Measurements from ENCODE around the gene COG5. TPM values are rescaled to one million over a fixed set of nuclear protein-coding genes. Genes with fewer than 3 reads are reported as not detected.

Gene COG5
- total RNA-seq, 1 donor from 2014 or later: 26.8 TPM

DNA sequence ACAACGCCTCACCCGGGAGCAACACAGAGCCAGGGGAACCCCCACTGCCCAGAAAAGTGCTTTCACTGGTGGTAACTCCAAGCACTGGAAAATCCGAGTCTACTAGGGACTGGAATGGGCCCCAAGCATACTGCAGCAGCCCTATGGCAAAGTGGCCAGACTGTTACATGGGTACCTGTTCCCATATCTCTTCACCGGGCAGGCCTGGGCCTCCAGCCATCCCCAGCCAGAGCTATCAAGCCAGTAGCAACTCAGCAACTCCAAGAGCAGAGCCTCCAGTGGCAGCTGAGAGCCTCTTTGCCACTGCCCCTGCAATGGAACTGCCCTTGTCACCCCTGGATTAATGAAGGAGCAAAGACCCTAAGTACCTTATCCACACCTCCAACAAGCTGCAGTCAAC is 321.5 kb downstream of the COG5 start:
- DNase-seq (ENCODE audit: low read depth, low spot score): no peak
- Mint-ChIP-seq H3K4me1 (no peaks in the 10 kb centered on the region), H3K4me3 (no peak overlapping the region), H3K27ac (ENCODE audit: unreplicated experiment) (peak overlapping the region; percentile 50), H3K36me3 (ENCODE audit: low read depth) (peaks cover 46% of the 10 kb centered on the region), H3K27me3 (ENCODE audit: low read depth) (no peaks in the 10 kb centered on the region), H3K9me3 (peaks cover 19% of the 10 kb centered on the region)
- TF ChIP-seq, protein P1, sequence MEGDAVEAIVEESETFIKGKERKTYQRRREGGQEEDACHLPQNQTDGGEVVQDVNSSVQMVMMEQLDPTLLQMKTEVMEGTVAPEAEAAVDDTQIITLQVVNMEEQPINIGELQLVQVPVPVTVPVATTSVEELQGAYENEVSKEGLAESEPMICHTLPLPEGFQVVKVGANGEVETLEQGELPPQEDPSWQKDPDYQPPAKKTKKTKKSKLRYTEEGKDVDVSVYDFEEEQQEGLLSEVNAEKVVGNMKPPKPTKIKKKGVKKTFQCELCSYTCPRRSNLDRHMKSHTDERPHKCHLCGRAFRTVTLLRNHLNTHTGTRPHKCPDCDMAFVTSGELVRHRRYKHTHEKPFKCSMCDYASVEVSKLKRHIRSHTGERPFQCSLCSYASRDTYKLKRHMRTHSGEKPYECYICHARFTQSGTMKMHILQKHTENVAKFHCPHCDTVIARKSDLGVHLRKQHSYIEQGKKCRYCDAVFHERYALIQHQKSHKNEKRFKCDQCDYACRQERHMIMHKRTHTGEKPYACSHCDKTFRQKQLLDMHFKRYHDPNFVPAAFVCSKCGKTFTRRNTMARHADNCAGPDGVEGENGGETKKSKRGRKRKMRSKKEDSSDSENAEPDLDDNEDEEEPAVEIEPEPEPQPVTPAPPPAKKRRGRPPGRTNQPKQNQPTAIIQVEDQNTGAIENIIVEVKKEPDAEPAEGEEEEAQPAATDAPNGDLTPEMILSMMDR (conservative IDR thresholded peaks at IDR 0.05): no peak

- DNase-seq (ENCODE audit: low read depth, low spot score): no peak
- Mint-ChIP-seq H3K36me3 (ENCODE audit: low read depth) (peaks cover 6% of the 10 kb centered on the region), H3K4me3 (no peak overlapping the region), H3K4me1 (no peaks in the 10 kb centered on the region), H3K27me3 (ENCODE audit: low read depth) (no peaks in the 10 kb centered on the region), H3K27ac (ENCODE audit: unreplicated experiment) (no peak overlapping the region), H3K9me3 (no peaks in the 10 kb centered on the region)
- TF ChIP-seq, protein P1 (conservative IDR thresholded peaks at IDR 0.05): no peak
These were observed 326.3 kb downstream of the COG5 start for GRCh38 chr7:107237451-107237850.

DNA sequence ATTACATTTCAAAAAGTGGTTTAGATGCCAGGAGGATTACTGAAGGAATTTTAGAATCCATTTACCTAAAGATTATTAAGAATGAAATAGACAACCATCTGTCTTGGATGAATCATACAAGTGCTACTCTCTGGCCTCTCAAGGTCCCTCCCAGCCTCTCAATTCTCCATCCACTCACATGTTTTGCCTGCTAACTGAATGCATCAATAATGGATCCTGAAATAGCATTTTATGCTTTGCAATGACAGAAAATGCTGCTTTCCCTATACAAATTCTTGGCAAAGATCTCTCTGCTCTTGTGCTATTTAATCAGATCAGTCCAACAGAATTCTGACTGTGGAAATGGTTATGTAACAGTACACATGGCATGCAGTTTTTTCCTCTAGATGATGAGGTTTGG is 326.9 kb downstream of the COG5 start:
- H3K9me3 Mint-ChIP-seq: no peaks in the 10 kb centered on the region
- H3K4me1 Mint-ChIP-seq: no peaks in the 10 kb centered on the region
- no peak overlapping the region for H3K4me3 Mint-ChIP-seq
- no peaks in the 10 kb centered on the region for H3K27me3 Mint-ChIP-seq (ENCODE audit: low read depth)
- no peak overlapping the region for H3K27ac Mint-ChIP-seq (ENCODE audit: unreplicated experiment)
- no peak for DNase-seq (ENCODE audit: low read depth, low spot score)
- H3K36me3 Mint-ChIP-seq (ENCODE audit: low read depth): peaks cover 4% of the 10 kb centered on the region
- TF ChIP-seq, protein P1 (conservative IDR thresholded peaks at IDR 0.05): no peak

DNA sequence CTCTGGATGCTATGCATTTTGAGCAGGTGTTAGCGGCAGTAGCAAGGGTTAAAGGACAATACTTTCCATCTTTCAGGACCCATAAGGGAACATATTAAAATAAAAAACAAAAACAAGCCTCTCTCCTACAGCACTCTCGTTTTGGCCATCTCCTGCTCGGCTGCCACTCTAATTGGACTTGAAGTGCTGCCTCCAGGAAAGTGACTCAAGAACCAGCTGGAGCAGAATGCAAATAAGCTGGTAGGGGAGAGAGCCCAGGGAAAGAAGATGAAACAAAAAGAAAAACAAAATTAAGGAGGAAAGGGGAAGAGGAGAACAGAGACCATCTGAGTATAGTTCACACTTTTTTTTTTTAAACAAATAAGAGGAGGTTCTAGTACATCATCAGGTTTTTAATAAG is 329.3 kb downstream of the COG5 start:
- Mint-ChIP-seq H3K27me3 (ENCODE audit: low read depth) (no peaks in the 10 kb centered on the region), H3K36me3 (ENCODE audit: low read depth) (peaks cover 4% of the 10 kb centered on the region), H3K9me3 (no peaks in the 10 kb centered on the region), H3K4me3 (no peak overlapping the region), H3K4me1 (no peaks in the 10 kb centered on the region), H3K27ac (ENCODE audit: unreplicated experiment) (no peak overlapping the region)
- TF ChIP-seq, protein P1 (conservative IDR thresholded peaks at IDR 0.05): no peak
- no peak for DNase-seq (ENCODE audit: low read depth, low spot score)

DNA sequence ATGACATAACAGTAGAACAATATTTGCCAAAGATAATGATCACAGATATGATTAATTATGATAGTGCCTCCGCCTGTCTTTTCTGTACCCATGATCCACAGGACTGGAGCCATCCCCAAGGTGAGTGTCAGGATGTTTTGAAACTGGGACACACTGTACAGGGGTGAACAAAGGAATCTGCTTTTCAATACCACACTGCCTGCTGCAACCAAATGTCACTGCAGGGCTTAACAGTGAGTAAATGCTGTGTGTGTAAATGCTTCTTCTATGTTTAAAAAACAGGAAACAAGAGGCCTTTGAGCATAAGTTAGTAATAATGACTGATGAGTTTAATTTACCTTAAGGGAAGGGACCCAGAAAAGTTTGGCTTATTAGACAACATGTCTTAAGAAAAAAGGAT is 329.7 kb downstream of the COG5 start:
- H3K4me1 Mint-ChIP-seq: no peaks in the 10 kb centered on the region
- DNase-seq (ENCODE audit: low read depth, low spot score): no peak
- peak overlapping the region; percentile 43 for H3K27ac Mint-ChIP-seq (ENCODE audit: unreplicated experiment)
- no peaks in the 10 kb centered on the region for H3K27me3 Mint-ChIP-seq (ENCODE audit: low read depth)
- H3K36me3 Mint-ChIP-seq (ENCODE audit: low read depth): peaks cover 5% of the 10 kb centered on the region
- no peaks in the 10 kb centered on the region for H3K9me3 Mint-ChIP-seq
- TF ChIP-seq, protein P1 (conservative IDR thresholded peaks at IDR 0.05): no peak
- H3K4me3 Mint-ChIP-seq: no peak overlapping the region

- Mint-ChIP-seq H3K27ac (ENCODE audit: unreplicated experiment) (no peak overlapping the region), H3K36me3 (ENCODE audit: low read depth) (peaks cover 5% of the 10 kb centered on the region), H3K4me3 (no peak overlapping the region), H3K27me3 (ENCODE audit: low read depth) (no peaks in the 10 kb centered on the region), H3K4me1 (no peaks in the 10 kb centered on the region), H3K9me3 (no peaks in the 10 kb centered on the region)
- no peak for DNase-seq (ENCODE audit: low read depth, low spot score)
- TF ChIP-seq, protein P1 (conservative IDR thresholded peaks at IDR 0.05): no peak
These were observed 330.5 kb downstream of the COG5 start for GRCh38 chr7:107233174-107233573.

All from neural crest cell (in vitro differentiated cells).